Stimulated activated CD4-positive, alpha-beta T cell treated with anti-CD3 and anti-CD28 coated beads, Interleukin-12 subunit alpha, Interleukin-12 subunit beta, amount 100 ng/mL, for 48 hours (primary cell): Measurements from ENCODE around the gene TBC1D22A.

Experiments used
- DNase-seq, 3 donors: peaks; one replicate each; pipeline ENCODE4 v3.0.0-alpha.2; 2020; ENCODE audit warnings: low read depth in 2 of 3, low spot score in 1 of 3

Gene TBC1D22A

GRCh38 chr22:47146391-47146790, 383.9 kb downstream of the TBC1D22A start:
- DNase-seq: no peak

GRCh38 chr22:47146941-47147340, 384.5 kb downstream of the TBC1D22A start:
- DNase-seq: no peak

GRCh38 chr22:47147572-47147971, 385.1 kb downstream of the TBC1D22A start:
- no peak for DNase-seq

- DNase-seq: no peak
Measured at GRCh38 chr22:47148510-47148909, 386.1 kb downstream of the TBC1D22A start.

- DNase-seq: no peak
Measured at GRCh38 chr22:47148956-47149728, 386.7 kb downstream of the TBC1D22A start.

GRCh38 chr22:47149976-47150375, 387.5 kb downstream of the TBC1D22A start:
- no peak for DNase-seq

GRCh38 chr22:47150426-47150825, 388.0 kb downstream of the TBC1D22A start:
- DNase-seq: no peak

GRCh38 chr22:47151064-47151463, 388.6 kb downstream of the TBC1D22A start:
- no peak for DNase-seq

- no peak for DNase-seq
Measured at GRCh38 chr22:47151490-47151889, 389.0 kb downstream of the TBC1D22A start.

GRCh38 chr22:47152236-47152635, 389.8 kb downstream of the TBC1D22A start:
- DNase-seq: no peak

- no peak for DNase-seq
Measured at GRCh38 chr22:47152938-47153337, 390.5 kb downstream of the TBC1D22A start.

GRCh38 chr22:47153854-47154525, 391.5 kb downstream of the TBC1D22A start:
- no peak for DNase-seq

- no peak for DNase-seq
Measured at GRCh38 chr22:47154621-47155081, 392.2 kb downstream of the TBC1D22A start.

- DNase-seq: no peak
Measured at GRCh38 chr22:47155131-47155885, 392.9 kb downstream of the TBC1D22A start.

GRCh38 chr22:47155912-47156311, 393.5 kb downstream of the TBC1D22A start:
- DNase-seq: no peak

- no peak for DNase-seq
Measured at GRCh38 chr22:47156352-47157092, 394.1 kb downstream of the TBC1D22A start.

- no peak for DNase-seq
Measured at GRCh38 chr22:47157093-47157420, 394.6 kb downstream of the TBC1D22A start.

GRCh38 chr22:47157486-47158270, 395.2 kb downstream of the TBC1D22A start:
- DNase-seq: no peak

- no peak for DNase-seq
Measured at GRCh38 chr22:47158457-47158856, 396.0 kb downstream of the TBC1D22A start.

GRCh38 chr22:47159592-47159991, 397.1 kb downstream of the TBC1D22A start:
- DNase-seq: no peak
